SU-DHL-6 (cell line): ENCODE data around the gene FMN1.

ENCODE experiments used
- H2AFZ ChIP-seq: fragments of 200-600 bp; sonication (generic); 2 replicates; pipeline ENCODE4 v1.6.1; 2014; ENCODE audit warnings: low read depth, mild to moderate bottlenecking, moderate library complexity, mixed read lengths, antibody characterized with exemption, low read length; ENCODE audit not compliant: severe bottlenecking
- H3F3A ChIP-seq: fragments of 200-600 bp; shearing (Covaris generic); 2 replicates; pipeline ENCODE4 v1.6.0; 2016; ENCODE audit warnings: antibody characterized with exemption, mild to moderate bottlenecking; ENCODE audit not compliant: insufficient read depth
- H3K27ac ChIP-seq: fragments of 200-600 bp; sonication (generic); 2 replicates; pipeline ENCODE4 v1.5.1; 2016; ENCODE audit warnings: low read depth, mild to moderate bottlenecking, low read length, moderate library complexity, mixed read lengths
- H3K27me3 ChIP-seq: fragments of 200-600 bp; sonication (generic), shearing (Covaris generic); 2 replicates; pipeline ENCODE4 v1.6.0; 2014; ENCODE audit warnings: mild to moderate bottlenecking, low read length
- H3K36me3 ChIP-seq: fragments of 200-600 bp; sonication (generic); 2 replicates; pipeline ENCODE4 v1.6.1; 2014; ENCODE audit warnings: mild to moderate bottlenecking, low read length, mixed read lengths
- H3K4me2 ChIP-seq: fragments of 300-600, 200-600 bp; shearing (Covaris generic), sonication (generic); 2 replicates; pipeline ENCODE4 v1.6.0; 2014; ENCODE audit warnings: low read length, low read depth, mild to moderate bottlenecking; ENCODE audit not compliant: poor library complexity, severe bottlenecking
- H3K4me3 ChIP-seq: fragments of 200-600 bp; sonication (generic); 2 replicates; pipeline ENCODE4 v1.5.1; 2014; ENCODE audit warnings: antibody characterized with exemption, low read length, mild to moderate bottlenecking, mixed read lengths; ENCODE audit not compliant: insufficient read depth, poor library complexity, severe bottlenecking
- H3K79me2 ChIP-seq: fragments of 200-600 bp; sonication (generic); 2 replicates; pipeline ENCODE4 v1.6.1; 2014; ENCODE audit warnings: mild to moderate bottlenecking, low read length, moderate library complexity; ENCODE audit not compliant: insufficient read depth
- H3K9ac ChIP-seq: fragments of 200-600 bp; sonication (generic); 2 replicates; pipeline ENCODE4 v1.7.0; 2014; ENCODE audit warnings: mild to moderate bottlenecking, low read length
- H3K9me2 ChIP-seq: fragments of 200-600 bp; sonication (generic); replicated peaks from 2 replicates; pipeline ENCODE4 v1.6.1; 2014; ENCODE audit warnings: low read length; ENCODE audit not compliant: insufficient read depth
- H3K9me3 ChIP-seq: fragments of 200-600 bp; sonication (generic); 2 replicates; pipeline ENCODE4 v1.6.1; 2014; ENCODE audit warnings: low read length, mixed read lengths; ENCODE audit not compliant: insufficient read depth
- H4K20me1 ChIP-seq: fragments of 200-600 bp; sonication (generic); 2 replicates; pipeline ENCODE4 v1.6.1; 2014; ENCODE audit warnings: low read depth, mild to moderate bottlenecking, antibody characterized with exemption, low read length, moderate library complexity, mixed read lengths
- EZH2phosphoT487 ChIP-seq: fragments of 200-600 bp; sonication (generic), shearing (Covaris generic); conservative IDR thresholded peaks from 2 replicates; pipeline ENCODE4 v1.6.1; 2018; ENCODE audit warnings: mild to moderate bottlenecking, antibody characterized with exemption, low read length, moderate library complexity, mixed read lengths
- TF ChIP-seq, protein P1 (sequence below): fragments of 200-600 bp; sonication (generic); IDR thresholded peaks from one replicate; pipeline ENCODE4 v1.5.1; 2017; ENCODE audit warnings: antibody characterized with exemption, mild to moderate bottlenecking, low read length, moderate library complexity; ENCODE audit not compliant: insufficient read depth, poor library complexity, severe bottlenecking

FMN1 gene

GRCh38 chr15:33119273-33119672, 75.2 kb downstream of the FMN1 start:
- TF ChIP-seq, protein P1, sequence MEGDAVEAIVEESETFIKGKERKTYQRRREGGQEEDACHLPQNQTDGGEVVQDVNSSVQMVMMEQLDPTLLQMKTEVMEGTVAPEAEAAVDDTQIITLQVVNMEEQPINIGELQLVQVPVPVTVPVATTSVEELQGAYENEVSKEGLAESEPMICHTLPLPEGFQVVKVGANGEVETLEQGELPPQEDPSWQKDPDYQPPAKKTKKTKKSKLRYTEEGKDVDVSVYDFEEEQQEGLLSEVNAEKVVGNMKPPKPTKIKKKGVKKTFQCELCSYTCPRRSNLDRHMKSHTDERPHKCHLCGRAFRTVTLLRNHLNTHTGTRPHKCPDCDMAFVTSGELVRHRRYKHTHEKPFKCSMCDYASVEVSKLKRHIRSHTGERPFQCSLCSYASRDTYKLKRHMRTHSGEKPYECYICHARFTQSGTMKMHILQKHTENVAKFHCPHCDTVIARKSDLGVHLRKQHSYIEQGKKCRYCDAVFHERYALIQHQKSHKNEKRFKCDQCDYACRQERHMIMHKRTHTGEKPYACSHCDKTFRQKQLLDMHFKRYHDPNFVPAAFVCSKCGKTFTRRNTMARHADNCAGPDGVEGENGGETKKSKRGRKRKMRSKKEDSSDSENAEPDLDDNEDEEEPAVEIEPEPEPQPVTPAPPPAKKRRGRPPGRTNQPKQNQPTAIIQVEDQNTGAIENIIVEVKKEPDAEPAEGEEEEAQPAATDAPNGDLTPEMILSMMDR, result no peak
- TF ChIP-seq EZH2phosphoT487, result no peak
- H3K9me2 ChIP-seq, result no peaks in the 10 kb centered on the region
- no peaks in the 10 kb centered on the region for H3K9me3 ChIP-seq
- H2AFZ ChIP-seq, result no peak overlapping the region
- no peak overlapping the region for H3K9ac ChIP-seq
- H3K27me3 ChIP-seq, result no peaks in the 10 kb centered on the region
- no peaks in the 10 kb centered on the region for H3F3A ChIP-seq
- H3K4me3 ChIP-seq, result no peak overlapping the region
- no peak overlapping the region for H3K4me2 ChIP-seq
- no peaks in the 10 kb centered on the region for H3K36me3 ChIP-seq
- no peaks in the 10 kb centered on the region for H3K79me2 ChIP-seq
- no peak overlapping the region for H3K27ac ChIP-seq
- no peaks in the 10 kb centered on the region for H4K20me1 ChIP-seq

- Histone ChIP-seq H3K9ac (no peak overlapping the region), H4K20me1 (no peaks in the 10 kb centered on the region), H3K27ac (no peak overlapping the region), H2AFZ (no peak overlapping the region), H3K79me2 (no peaks in the 10 kb centered on the region), H3K4me2 (no peak overlapping the region), H3K4me3 (no peak overlapping the region), H3K27me3 (no peaks in the 10 kb centered on the region), H3K9me3 (no peaks in the 10 kb centered on the region), H3F3A (no peaks in the 10 kb centered on the region), H3K9me2 (no peaks in the 10 kb centered on the region), H3K36me3 (no peaks in the 10 kb centered on the region)
- TF ChIP-seq, protein P1, result no peak
- TF ChIP-seq EZH2phosphoT487, result no peak
Measured at GRCh38 chr15:33116198-33116597, 78.3 kb downstream of the FMN1 start.

GRCh38 chr15:33115191-33115861, 79.2 kb downstream of the FMN1 start:
- no peak overlapping the region for H3K27ac ChIP-seq
- H3K9ac ChIP-seq, result no peak overlapping the region

More at GRCh38 chr15:33115191-33115861, 79.2 kb downstream of the FMN1 start:
- Histone ChIP-seq H2AFZ (no peak overlapping the region), H3K9me2 (no peaks in the 10 kb centered on the region), H3F3A (no peaks in the 10 kb centered on the region), H3K27me3 (no peaks in the 10 kb centered on the region), H3K36me3 (no peaks in the 10 kb centered on the region), H3K4me3 (no peak overlapping the region), H3K4me2 (no peak overlapping the region), H4K20me1 (no peaks in the 10 kb centered on the region), H3K79me2 (no peaks in the 10 kb centered on the region), H3K9me3 (no peaks in the 10 kb centered on the region)
- no peak for TF ChIP-seq EZH2phosphoT487
- TF ChIP-seq, protein P1, result no peak
